Uterus (tissue), 4 donors: Measurements from ENCODE around the gene HERC4. TPM values are rescaled to one million over a fixed set of nuclear protein-coding genes. Genes with fewer than 3 reads are reported as not detected.

ENCODE experiments used
- DNase-seq, 2 donors: peaks; one replicate each; pipeline ENCODE4 v3.0.0-alpha.2; 2019 to 2020
- H3K27ac ChIP-seq, 2 donors: fragments of 200-600 bp; sonication (generic); 1 replicate in 1 of 2; 2 replicates in 1 of 2; pipeline ENCODE4 v1.5.1; 2016 to 2018
- H3K27me3 ChIP-seq, 2 donors: fragments of 200-600 bp; sonication (generic); one replicate each; pipeline ENCODE4 v1.5.1; 2018 to 2019; ENCODE audit warnings: control low read depth in 1 of 2
- H3K36me3 ChIP-seq, 2 donors: fragments of 200-600 bp; sonication (generic); one replicate each; pipeline ENCODE4 v1.5.1; 2019; ENCODE audit warnings: control low read depth in 1 of 2
- H3K4me1 ChIP-seq, 2 donors: fragments of 200-600 bp; sonication (generic); one replicate each; pipeline ENCODE4 v1.5.1; 2018 to 2019; ENCODE audit warnings: control low read depth in 1 of 2
- H3K4me3 ChIP-seq, 2 donors: fragments of 200-600 bp; sonication (generic); 1 replicate in 1 of 2; 2 replicates in 1 of 2; pipeline ENCODE4 v1.5.1; 2018 to 2019; ENCODE audit warnings: mild to moderate bottlenecking in 1 of 2
- H3K9me3 ChIP-seq, 2 donors: fragments of 200-600 bp; sonication (generic); one replicate each; pipeline ENCODE4 v1.5.1; 2019; ENCODE audit warnings: control low read depth in 1 of 2
- CTCF ChIP-seq, 4 experiments: fragments of 200-600 bp in 2 of 4; fragments of 450-650 bp in 2 of 4; sonication (generic) in 2 of 4; IDR thresholded peaks; one replicate each; pipeline ENCODE4 v1.5.1; 2016 to 2019; ENCODE audit warnings: antibody characterized with exemption in 4 of 4, mild to moderate bottlenecking in 2 of 4, moderate library complexity in 1 of 4
- POLR2A ChIP-seq, 2 donors: fragments of 450-650 bp; IDR thresholded peaks; one replicate each; pipeline ENCODE4 v1.6.1; 2016; ENCODE audit warnings: antibody characterized with exemption in 2 of 2, mild to moderate bottlenecking in 1 of 2, moderate library complexity in 1 of 2
- intact Hi-C: fragments of 100-400 bp; cut with DNase I; formaldehyde crosslinking; loops from one replicate; pipeline ENCODE4 v1.15.1; 2023; ENCODE audit warnings: low total_unique reads
- total RNA-seq, 4 donors: library from RNA; depleted of rRNA in 3 of 4; stranded (reverse); fragments of >200 nt in 3 of 4; gene quantifications; one replicate each; pipeline versions ENCODE4 v1.1.0 to v1.2.4, GENCODE V29; 2014 to 2023
- donor health status: DM: yes; HTN: yes; CAD: no.

Gene HERC4
- 100 to 1,000 TPM in 1 of 4 donors, 10 to 100 TPM in 3; 31.8 to 119 (median 56.2) TPM for total RNA-seq

- intact Hi-C loops = no loop called here
- no peak for TF ChIP-seq CTCF (IDR thresholded peaks at IDR 0.05)
- peak; percentile 62 to 68 for TF ChIP-seq POLR2A (IDR thresholded peaks at IDR 0.05)
- peaks cover 0 to 14% of the 10 kb centered on the region in 2 donors for H3K4me1 ChIP-seq
- peak; percentile 93 to 96 for DNase-seq
- H3K27me3 ChIP-seq = no peaks in the 10 kb centered on the region
- H3K27ac ChIP-seq = peak within 1 kb of the TSS; percentile 96 to 98
- H3K36me3 ChIP-seq = no peaks in the 10 kb centered on the region
- H3K4me3 ChIP-seq = peak within 1 kb of the TSS; percentile 89 to 92
- no peaks in the 10 kb centered on the region for H3K9me3 ChIP-seq
Measured at GRCh38 chr10:68074775-68075549, at the start of gene HERC4. Gene HERC4 (minus strand): TSS chr10:68075283. CDS start chr10:68073108, 2,175 bp downstream.

- Histone ChIP-seq H3K4me3 (no peak overlapping the region), H3K27ac (no peak overlapping the region), H3K4me1 (no peaks in the 10 kb centered on the region), H3K27me3 (no peaks in the 10 kb centered on the region), H3K9me3 (no peaks in the 10 kb centered on the region), H3K36me3 (no peaks in the 10 kb centered on the region)
- no peak for TF ChIP-seq POLR2A (IDR thresholded peaks at IDR 0.05)
- TF ChIP-seq CTCF (IDR thresholded peaks at IDR 0.05) = no peak
- intact Hi-C loops = no loop called here
- DNase-seq = no peak
Measured at GRCh38 chr10:68124718-68125117, 49.6 kb upstream of the HERC4 start.

- intact Hi-C loops = no loop called here
- Histone ChIP-seq H3K36me3 (no peaks in the 10 kb centered on the region), H3K27me3 (no peaks in the 10 kb centered on the region), H3K9me3 (no peaks in the 10 kb centered on the region), H3K27ac (no peak overlapping the region), H3K4me1 (no peaks in the 10 kb centered on the region), H3K4me3 (no peak overlapping the region)
- TF ChIP-seq CTCF (IDR thresholded peaks at IDR 0.05) = no peak
- no peak for TF ChIP-seq POLR2A (IDR thresholded peaks at IDR 0.05)
- DNase-seq = no peak
Measured at GRCh38 chr10:68121852-68122251, 46.8 kb upstream of the HERC4 start.

GRCh38 chr10:68121020-68121743 is 46.1 kb upstream of the HERC4 start:
- Histone ChIP-seq H3K4me1 (no peaks in the 10 kb centered on the region), H3K27ac (no peak overlapping the region), H3K27me3 (no peaks in the 10 kb centered on the region), H3K4me3 (no peak overlapping the region), H3K36me3 (no peaks in the 10 kb centered on the region), H3K9me3 (no peaks in the 10 kb centered on the region)
- TF ChIP-seq CTCF (IDR thresholded peaks at IDR 0.05) (no peak), POLR2A (IDR thresholded peaks at IDR 0.05) (no peak)
- no peak for DNase-seq
- intact Hi-C loops = no loop called here

GRCh38 chr10:68118657-68119056 is 43.6 kb upstream of the HERC4 start:
- Histone ChIP-seq H3K36me3 (no peaks in the 10 kb centered on the region), H3K4me3 (no peak overlapping the region), H3K27me3 (no peaks in the 10 kb centered on the region), H3K27ac (no peak overlapping the region), H3K4me1 (no peaks in the 10 kb centered on the region), H3K9me3 (no peaks in the 10 kb centered on the region)
- intact Hi-C loops = no loop called here
- no peak for DNase-seq
- no peak for TF ChIP-seq CTCF (IDR thresholded peaks at IDR 0.05)
- TF ChIP-seq POLR2A (IDR thresholded peaks at IDR 0.05) = no peak
